Measurements from ENCODE around the gene ST6GALNAC5. TPM values are rescaled to one million over a fixed set of nuclear protein-coding genes. Genes with fewer than 3 reads are reported as not detected.

ST6GALNAC5 gene
- total RNA-seq, 2 donors from 2014 or later: 2.6 to 12.9 TPM

DNA sequence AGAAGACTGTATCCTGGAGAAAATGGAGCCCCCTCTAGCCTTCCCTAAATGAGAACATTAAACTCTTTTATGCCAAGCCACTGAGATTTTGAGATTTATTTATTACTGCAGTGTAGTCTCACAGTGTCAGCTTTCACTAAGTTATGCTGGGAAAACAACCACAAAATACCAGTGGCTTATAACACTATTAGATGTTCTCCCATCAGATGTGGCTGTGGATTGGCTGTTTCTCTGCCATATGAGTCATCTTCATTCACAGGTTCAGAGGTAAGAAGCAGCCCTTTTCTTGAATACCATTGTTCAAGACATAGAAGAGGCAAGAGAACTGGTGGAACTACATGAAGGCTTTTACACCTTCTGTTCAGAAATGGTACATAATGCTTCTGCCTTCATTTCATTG, 32.1 kb upstream of the ST6GALNAC5 start:
- no peak for DNase-seq
- Histone ChIP-seq H3K36me3 (replicated peaks in 1 of 2; ENCODE audit: insufficient read depth in 1 of 2, low read depth in 2 of 2) (no peaks in the 10 kb centered on the region), H3K27ac (no peak overlapping the region), H3K27me3 (no peaks in the 10 kb centered on the region), H3K4me1 (no peaks in the 10 kb centered on the region), H3K4me3 (no peak overlapping the region), H3K9me3 (peaks cover 0 to 6% (median 0%) of the 10 kb centered on the region in 3 donors)
- TF ChIP-seq POLR2A (IDR thresholded peaks at IDR 0.05) (no peak), CTCF (IDR thresholded peaks at IDR 0.05) (no peak)
- ATAC-seq: no peak
- intact Hi-C loops (cut with DNase I): no loop called here

- ATAC-seq (no peak), DNase-seq (no peak)
- Histone ChIP-seq H3K4me1 (no peaks in the 10 kb centered on the region), H3K27me3 (no peaks in the 10 kb centered on the region), H3K27ac (no peak overlapping the region), H3K36me3 (replicated peaks in 1 of 2; ENCODE audit: insufficient read depth in 1 of 2, low read depth in 2 of 2) (no peaks in the 10 kb centered on the region), H3K9me3 (peaks cover 0 to 6% (median 0%) of the 10 kb centered on the region in 3 donors), H3K4me3 (no peak overlapping the region)
- intact Hi-C loops (cut with DNase I): no loop called here
- TF ChIP-seq CTCF (IDR thresholded peaks at IDR 0.05) (no peak), POLR2A (IDR thresholded peaks at IDR 0.05) (no peak)
- 71 to 72% methylated on average over 2 of the region's 2 CpGs for WGBS, 2 donors
Observed at GRCh38 chr1:76840278-76840677, 27.0 kb upstream of the ST6GALNAC5 start.

DNA sequence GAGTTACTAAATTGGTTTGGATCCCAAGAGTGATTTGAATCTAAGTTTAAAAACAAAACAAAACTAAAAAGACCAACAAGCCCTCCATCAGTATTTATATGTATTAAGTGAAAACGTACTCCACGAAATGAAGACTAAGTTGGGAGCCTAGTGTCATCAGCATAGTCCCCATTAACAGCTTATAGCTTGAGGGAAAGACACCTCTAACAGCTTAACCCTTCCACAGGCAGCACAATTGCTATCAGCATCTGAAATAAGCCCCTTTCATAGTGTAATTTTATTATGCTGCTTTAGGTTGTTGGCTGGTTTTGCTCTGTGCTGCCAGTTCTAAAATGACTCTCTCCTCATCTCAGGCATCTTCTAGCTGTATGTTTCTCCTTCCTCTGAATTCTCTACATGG, 25.8 kb upstream of the ST6GALNAC5 start:
- no peak overlapping the region for H3K27ac ChIP-seq
- intact Hi-C loops (cut with DNase I): no loop called here

DNA sequence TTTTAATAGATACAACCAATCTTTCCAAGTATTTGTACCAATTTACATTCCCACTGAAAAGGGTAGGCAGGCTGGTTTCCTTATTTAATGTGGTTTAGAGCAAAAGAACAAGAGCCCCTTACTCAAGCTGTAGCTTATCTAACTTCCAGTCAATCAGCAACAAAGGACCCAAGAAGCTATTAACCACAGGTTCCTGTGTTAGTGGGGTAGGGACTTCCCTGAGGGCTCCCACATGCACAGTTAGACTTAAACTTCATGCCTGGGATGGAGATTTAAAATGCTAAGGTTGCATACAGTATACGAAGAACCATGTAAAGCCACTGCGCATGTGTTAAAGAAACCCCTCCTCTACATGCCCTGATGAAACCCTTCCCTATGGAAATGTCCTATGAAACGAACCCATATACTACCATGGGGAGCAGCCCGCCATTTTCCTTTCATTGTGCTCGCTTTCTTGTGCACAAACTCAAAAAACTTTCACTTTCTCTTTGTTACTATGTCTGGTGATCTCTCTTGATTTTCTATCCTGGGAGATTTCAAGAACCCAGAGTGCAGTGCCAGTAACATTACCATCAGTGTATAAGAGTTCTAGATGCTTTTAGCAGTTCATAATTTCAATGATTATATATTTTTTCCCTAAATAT, 23.3 kb upstream of the ST6GALNAC5 start:
- intact Hi-C loops (cut with DNase I): no loop called here
- no peak for DNase-seq
- H3K4me1 ChIP-seq: no peaks in the 10 kb centered on the region
- no peak for ATAC-seq
- TF ChIP-seq CTCF (IDR thresholded peaks at IDR 0.05): no peak
- TF ChIP-seq POLR2A (IDR thresholded peaks at IDR 0.05): no peak
- WGBS, 2 donors: 75 to 84% methylated on average over 5 of the region's 5 CpGs
- no peaks in the 10 kb centered on the region for H3K27me3 ChIP-seq
- H3K36me3 ChIP-seq (replicated peaks in 1 of 2; ENCODE audit: insufficient read depth in 1 of 2, low read depth in 2 of 2): no peaks in the 10 kb centered on the region
- H3K9me3 ChIP-seq: no peaks in the 10 kb centered on the region
- no peak overlapping the region for H3K4me3 ChIP-seq
- no peak overlapping the region for H3K27ac ChIP-seq

More for the DNA sequence above, 25.8 kb upstream of the ST6GALNAC5 start:
- no peak for DNase-seq
- no peak for ATAC-seq
- Histone ChIP-seq H3K4me1 (no peaks in the 10 kb centered on the region), H3K36me3 (replicated peaks in 1 of 2; ENCODE audit: insufficient read depth in 1 of 2, low read depth in 2 of 2) (no peaks in the 10 kb centered on the region), H3K9me3 (peaks cover 0 to 6% (median 0%) of the 10 kb centered on the region in 3 donors), H3K27me3 (no peaks in the 10 kb centered on the region), H3K4me3 (no peak overlapping the region)
- TF ChIP-seq CTCF (IDR thresholded peaks at IDR 0.05): no peak
- TF ChIP-seq POLR2A (IDR thresholded peaks at IDR 0.05): no peak
- 13 to 25% methylated on average over 2 of the region's 2 CpGs for WGBS, 2 donors

GRCh38 chr1:76854255-76854654, 13.0 kb upstream of the ST6GALNAC5 start:
- H3K4me1 ChIP-seq: no peaks in the 10 kb centered on the region
- H3K4me3 ChIP-seq: no peak overlapping the region
- no peaks in the 10 kb centered on the region for H3K36me3 ChIP-seq (replicated peaks in 1 of 2; ENCODE audit: insufficient read depth in 1 of 2, low read depth in 2 of 2)
- DNase-seq: no peak
- 71% methylated on average over 3 of the region's 3 CpGs for WGBS, 2 donors
- no peaks in the 10 kb centered on the region for H3K27me3 ChIP-seq
- no peak overlapping the region for H3K27ac ChIP-seq
- TF ChIP-seq CTCF (IDR thresholded peaks at IDR 0.05): no peak
- no peak for TF ChIP-seq POLR2A (IDR thresholded peaks at IDR 0.05)
- ATAC-seq: no peak
- intact Hi-C loops (cut with DNase I): no loop called here
- no peaks in the 10 kb centered on the region for H3K9me3 ChIP-seq
